ENCODE results near the gene ATG7.

Gene ATG7

DNA sequence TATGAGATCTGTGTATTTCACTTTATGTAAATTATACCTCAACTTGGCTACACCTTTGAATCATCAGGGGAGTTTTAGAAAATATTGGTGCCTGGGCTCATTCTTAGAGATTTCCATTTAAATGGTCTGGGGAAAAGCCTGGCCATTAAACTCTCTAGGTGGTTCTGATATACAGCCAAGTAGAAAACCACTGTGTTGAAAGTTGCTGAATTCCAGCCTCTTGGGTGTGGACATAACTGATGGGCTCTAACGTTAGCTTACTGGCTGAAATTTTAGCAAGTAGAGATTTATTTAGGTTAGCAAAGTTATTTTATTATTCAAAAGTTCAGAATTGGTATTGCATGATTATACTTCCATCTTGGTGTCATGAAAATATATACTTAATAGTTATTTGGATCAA, 84.1 kb downstream of the ATG7 start:
- no peak for DNase-seq (ENCODE audit: low spot score)

DNA sequence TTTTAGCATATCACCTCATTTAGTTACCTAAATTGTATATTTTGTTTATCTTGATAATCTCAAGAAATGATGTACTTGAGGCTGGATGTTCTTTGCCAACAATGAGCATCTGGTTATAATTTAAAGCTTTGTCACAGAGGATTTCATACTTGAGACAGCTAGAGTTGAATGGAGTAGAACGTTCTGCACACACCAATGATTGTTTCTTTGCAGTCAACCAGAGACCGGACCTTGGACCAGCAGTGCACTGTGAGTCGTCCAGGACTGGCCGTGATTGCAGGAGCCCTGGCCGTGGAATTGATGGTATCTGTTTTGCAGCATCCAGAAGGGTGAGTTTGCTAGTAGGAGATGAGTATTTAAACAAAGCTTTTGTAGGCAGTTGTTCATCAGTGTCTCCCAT, 90.4 kb downstream of the ATG7 start:
- no peak for DNase-seq (ENCODE audit: low spot score)

DNA sequence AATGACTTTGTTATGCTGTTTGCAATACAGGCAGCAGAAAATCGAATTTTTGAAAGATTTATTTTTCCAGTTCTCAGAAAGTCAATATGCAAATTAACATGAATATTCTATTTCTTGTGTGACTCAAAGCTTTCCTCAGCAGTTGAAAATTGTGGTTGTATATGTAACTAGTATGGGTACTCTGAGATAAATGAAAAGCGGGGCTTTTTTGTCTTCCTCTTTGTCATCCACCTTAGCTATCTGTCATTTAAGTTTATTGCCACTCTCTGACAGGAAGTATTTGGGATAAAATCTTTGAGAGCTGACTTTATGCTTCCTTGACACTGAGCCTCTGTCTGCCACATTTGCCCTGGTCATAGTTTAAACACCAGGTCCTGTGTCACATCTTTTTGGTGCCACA, 91.5 kb downstream of the ATG7 start:
- DNase-seq (ENCODE audit: low spot score): no peak

DNA sequence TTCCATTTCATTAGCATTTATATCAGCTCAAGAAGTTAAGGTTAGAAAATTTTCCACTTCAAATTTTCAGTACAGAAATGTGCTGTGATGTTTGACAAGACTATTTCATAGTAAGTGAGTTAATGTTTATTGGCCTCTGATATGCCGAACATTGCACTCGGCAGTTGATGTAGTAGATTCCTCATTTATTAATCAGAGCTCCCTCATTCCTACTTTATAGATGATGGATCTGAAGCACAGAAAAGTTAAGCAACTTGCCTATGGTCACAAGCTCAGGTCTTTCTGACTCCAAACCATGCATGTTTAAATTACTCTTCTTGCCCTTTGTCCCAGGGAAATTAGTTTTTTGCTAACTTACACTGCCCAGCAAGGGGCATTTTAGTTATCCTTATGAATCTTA, 92.0 kb downstream of the ATG7 start:
- DNase-seq (ENCODE audit: low spot score): no peak

DNA sequence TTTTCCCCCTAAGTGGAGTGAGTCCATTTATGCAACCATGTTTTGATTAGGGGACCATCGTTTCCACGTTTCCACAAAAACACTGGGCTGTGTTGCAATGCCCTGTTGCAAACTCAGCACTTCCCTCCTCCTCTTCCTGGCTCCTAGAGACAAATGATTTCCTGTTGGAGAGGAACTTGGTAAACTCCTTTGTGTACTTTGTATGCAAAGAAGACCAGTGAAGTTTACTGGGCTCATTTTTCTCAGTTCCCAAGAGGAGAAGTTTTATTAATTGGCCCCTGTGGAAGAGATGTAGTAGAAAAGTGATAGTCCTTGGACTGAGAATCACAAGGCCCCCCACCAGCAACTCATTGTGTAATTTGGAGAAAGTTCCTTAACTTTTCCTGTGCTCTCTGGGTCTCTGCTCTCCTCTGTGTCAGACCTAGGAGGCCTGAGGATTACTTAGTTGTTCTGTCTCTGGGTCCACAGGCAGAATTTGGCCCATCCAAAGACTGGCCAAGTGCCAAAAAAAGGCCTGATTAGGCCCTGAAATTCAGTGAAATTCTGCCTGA, 95.0 kb downstream of the ATG7 start:
- DNase-seq (ENCODE audit: low spot score): peak; percentile 23

DNA sequence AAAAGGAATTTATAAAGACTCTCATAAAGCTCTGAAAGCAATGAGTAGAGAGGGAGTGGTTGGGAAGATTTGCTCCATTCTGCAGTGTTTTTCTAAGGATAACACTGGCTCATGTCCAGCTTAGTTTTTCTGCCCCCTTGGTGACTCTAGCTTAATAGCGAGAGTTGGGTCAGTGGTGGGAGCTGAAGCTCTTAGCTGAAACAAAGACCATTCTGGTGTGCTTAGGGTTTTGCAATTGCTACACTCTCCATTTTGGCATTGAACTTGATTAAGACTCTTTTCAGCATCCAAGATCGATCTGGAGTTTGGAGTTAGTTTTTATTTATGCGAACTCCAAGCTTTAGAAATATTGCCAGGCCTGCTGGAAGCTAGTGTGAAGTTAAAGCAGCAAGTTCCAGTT, 98.0 kb downstream of the ATG7 start:
- DNase-seq (ENCODE audit: low spot score): no peak

DNA sequence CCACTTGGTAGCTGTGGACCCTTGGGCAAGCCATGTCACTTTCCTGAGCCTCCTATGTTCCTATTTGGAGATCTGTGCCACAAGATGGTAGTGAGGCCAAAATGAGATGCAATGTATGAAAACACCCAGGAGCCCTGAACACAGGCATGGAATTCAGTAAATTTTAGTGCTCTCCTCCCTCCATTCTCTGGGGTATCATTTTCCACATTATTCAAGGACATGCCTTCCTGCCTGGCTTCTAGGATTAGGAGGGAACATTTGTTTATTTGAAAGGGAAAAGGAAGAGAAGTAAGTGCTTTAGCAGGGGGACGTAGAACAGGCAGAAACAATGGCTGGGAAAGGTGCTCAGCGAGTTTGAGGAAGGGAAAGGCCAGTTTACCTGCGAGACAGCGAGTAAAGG, 98.8 kb downstream of the ATG7 start:
- no peak for DNase-seq (ENCODE audit: low spot score)

DNA sequence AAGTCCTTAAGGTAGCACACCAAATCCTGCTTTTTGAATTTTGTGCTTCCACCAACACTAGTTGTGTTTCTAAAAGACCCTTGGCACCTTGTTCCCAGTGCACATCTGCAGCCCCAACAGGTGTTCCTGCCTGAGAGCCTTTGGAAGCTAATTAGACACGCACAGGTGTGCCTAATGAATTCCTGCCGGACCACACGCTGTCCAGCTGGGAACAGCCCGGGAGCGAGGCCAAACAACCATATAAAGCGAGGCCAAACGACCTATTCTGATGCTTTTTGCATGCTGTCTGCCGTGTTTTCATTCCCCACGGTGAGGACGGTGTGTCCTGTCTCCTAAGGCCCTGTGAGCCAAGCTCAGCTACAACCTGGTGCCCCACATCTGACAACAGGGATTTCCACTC, 99.5 kb downstream of the ATG7 start:
- DNase-seq (ENCODE audit: low spot score): peak; percentile 28

DNA sequence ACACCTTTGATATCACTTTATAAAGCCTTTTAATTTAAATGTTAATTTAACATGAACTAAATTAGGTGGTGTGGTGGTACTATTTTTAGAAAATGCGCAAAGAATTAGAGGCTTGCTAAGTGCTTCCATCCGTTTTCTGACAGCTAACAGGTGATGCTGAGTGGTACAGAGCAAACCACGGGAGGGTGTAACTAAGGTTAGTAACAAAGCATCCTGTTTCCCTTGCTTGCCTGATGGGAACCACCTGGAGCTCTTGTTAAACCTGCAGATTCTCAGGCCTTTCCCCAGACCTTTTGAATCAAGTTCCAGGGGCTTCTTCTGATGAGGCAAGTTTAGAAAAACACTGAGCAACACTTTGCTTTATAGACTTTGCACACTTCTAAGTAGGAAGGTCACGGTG, 101.0 kb downstream of the ATG7 start:
- DNase-seq (ENCODE audit: low spot score): no peak

DNA sequence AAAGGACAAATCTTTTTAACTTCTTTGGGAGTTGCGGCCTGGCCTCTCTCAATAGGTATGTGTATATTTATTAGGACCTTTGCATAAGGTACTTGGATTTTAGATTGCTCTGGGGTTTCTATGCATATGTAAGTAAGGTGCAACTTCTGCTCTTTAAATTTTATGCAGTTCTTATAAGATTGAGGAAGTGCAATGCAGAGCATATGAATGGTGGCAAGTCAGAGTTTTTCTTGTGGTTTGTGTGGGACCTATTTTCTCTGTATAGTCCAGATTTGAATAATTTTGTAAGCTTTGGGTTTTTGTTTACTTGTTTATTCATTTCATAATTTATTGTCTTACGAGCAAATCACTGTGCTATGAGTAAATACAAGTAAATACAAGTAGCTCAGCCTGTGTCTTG, 101.5 kb downstream of the ATG7 start:
- DNase-seq (ENCODE audit: low spot score): no peak

DNA sequence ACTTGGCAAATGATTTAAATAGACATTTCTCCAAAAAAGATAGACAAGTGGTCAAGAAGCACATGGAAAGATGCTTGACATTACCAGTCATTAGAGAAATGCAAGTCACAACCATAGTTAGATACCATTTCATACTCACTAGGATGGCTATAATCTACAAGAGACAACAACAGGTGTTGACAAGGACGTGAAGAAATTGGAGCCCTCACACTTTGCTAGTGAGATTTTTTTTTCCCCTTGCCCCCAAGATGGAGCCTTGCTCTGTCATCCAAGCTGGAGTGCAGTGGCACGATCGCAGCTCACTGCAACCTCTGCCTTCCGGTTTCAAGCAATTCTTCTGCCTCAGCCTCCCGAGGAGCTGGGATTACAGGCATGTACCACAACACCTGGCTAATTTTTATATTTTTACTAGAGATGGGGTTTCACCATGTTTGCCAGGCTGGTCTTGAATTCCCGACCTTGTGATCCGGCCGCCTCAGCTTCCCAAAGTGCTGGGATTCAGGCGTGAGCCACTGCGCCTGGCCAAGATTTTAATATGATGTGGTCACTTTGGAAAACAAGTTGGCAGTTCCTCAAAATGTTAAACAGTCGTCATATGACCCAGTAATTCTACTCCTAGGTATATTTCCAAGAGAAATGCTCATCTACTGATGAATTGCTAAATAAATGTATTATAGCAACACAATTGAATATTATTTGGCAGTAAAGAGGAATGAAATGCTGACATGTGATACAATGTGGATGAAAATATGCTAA, 103.3 kb downstream of the ATG7 start:
- DNase-seq (ENCODE audit: low spot score): no peak

DNA sequence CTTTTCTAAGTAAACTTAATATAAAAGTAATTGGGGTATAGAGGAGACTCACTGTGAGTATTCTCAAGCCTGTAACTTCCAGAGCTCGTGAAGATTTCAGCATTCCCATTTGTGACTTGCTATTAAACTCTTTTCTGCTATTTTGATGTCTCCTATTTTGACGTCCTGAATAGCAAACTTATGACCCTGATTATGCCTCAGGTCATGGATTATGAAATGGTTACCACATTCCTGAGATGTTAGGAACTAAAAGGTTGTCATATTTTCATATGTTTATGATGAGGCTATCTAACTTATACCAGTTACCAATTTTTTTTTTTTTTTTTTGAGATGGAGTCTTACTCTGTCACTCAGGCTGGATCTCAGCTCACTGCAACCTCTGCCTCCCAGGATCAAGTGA, 105.5 kb downstream of the ATG7 start:
- no peak for DNase-seq (ENCODE audit: low spot score)

DNA sequence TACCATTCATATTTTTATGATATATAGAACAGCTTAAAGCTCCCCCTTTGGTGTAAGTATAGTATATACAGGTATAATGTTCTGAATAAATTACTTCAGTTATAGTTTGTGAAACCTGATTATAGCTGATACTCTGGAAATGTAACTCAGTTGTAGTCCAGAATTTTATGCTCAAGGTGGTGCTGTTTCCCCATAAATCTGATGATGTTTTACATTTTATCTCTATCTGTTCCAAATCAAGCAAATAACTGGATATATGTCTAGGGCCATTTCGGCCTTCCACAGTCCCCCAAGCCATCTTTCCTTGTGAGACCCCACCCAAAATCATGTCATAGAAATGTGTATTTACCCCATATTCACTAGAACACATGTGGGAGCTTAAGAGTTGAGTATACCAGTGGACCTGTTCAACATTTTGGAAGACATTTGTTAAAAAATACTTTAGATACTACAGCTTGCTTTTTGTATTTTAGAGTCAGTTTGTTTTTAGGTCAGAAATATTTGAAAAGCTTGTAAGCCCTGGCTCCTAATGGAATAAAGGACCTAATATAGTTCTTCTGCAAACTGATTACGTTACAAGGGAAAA, 107.1 kb downstream of the ATG7 start:
- no peak for DNase-seq (ENCODE audit: low spot score)

DNA sequence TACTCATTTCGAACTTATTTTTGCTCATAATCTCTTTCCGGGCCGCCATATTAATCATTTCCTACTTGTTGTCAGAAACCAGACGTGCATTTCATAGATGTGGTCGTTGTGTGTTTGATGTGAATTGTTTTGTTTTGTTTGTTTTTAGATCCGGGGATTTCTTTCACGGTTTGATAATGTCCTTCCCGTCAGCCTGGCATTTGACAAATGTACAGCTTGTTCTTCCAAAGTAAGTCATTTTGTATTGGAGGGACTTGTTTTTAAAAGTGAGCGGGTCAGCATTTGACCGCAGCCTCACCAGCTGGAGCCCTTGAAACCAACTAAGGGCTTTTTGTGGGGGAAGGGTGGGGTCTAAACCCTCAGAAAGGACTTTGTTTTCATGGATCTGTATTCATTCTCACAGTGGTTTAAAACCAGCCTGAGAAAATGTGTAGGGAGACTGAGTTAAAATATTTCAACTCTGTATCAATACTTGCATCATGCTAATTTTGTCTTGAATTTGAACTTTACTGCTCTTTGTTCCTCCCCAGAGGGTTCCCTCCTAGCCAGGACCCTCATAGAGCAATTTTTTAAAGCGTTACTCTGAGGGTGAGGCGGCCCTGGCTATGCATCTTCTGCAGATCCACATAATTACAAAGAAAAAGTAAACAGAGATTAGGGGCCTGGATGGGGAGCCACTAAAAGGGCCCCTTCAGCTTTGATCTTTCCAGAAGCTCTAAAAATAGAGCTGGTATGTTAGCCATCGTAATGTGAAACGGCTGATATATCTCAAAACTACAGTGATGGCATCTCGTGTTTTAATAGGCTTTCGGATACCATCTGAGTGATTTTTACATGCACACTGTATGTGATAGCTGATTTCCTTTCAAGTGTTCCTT, 107.9 kb downstream of the ATG7 start:
- DNase-seq (ENCODE audit: low spot score): no peak

DNA sequence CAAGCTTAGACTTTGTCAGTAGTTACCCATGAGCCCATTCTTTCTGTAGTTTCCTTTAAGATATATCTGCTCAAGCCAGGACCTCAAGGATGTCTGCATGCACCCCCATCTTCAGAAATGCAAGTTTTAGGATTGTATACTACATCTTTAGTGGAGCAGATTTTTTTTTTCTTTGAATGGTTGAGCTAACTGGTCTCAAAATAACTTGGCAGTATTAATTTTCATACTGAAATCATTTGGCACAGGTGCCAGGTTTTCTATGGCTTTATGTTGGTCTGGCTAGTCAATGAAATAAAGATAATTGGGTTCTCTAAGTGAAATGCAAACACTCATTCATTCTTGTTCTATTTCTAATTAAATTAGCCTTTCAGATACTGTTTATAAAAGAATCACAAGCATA, 108.9 kb downstream of the ATG7 start:
- DNase-seq (ENCODE audit: low spot score): no peak

DNA sequence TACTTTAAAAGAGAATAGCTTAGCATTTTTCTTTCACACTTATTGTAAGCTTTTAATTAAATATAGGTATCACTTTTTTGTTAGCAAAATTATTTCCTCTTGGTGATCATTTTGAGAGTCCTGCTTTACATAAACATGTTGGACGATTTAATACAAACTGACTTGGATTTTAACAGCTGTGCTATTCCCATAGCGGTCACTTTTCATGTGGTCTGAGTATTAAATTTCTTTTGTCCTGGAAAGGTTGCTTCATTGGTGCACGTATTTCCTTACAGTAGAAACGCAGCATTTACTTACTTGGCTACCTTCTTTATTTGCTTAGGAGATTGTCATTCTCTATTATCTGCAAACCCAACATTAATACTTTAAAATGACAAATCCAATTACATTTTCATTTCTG, 109.4 kb downstream of the ATG7 start:
- no peak for DNase-seq (ENCODE audit: low spot score)

DNA sequence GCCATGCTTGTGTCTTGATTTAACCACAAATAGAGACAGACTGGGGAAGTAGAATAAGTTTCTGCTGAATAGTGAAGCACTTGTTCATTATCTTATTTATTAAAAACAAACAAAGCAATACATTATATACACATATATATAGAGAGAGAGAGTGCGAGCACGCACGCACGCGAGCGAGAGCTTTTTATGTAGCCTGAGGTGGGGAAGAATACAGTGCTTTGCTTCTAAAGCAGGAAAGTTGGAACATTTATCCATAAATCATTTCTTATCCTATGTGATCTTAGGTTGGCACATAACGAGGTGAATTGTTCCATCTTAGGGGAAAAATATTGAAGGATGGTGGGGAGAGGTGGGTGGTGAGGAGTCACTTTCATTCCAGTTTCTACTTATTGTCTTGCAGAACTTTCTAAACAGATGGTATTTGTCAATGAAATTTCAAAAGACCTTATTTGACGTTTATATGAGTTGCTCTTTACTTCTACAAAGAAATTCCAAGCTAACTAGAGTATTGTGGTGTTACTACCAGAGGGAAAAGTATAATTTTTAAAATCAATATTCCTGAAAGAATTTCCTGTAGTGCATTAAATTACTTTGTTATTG, 110.0 kb downstream of the ATG7 start:
- DNase-seq (ENCODE audit: low spot score): no peak

DNA sequence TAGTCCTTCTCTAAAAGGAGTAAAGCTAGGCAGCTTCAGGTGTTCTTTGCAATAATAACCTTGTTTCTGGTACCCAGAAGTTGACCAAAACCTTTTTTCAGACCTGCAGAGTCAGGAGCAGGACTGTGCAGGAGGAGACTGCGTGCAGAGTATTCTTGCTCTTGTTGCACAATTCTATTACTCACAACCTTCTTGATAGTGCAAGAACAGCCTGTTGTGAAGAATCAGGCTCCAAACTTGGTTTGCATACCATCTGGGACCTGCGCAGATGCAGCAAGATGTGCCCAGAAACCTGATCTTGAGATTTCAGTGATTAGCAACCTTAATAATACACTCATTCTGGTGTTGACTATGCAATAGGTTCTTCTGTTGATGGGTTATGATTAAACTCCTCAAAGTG, 111.9 kb downstream of the ATG7 start:
- DNase-seq (ENCODE audit: low spot score): no peak

DNA sequence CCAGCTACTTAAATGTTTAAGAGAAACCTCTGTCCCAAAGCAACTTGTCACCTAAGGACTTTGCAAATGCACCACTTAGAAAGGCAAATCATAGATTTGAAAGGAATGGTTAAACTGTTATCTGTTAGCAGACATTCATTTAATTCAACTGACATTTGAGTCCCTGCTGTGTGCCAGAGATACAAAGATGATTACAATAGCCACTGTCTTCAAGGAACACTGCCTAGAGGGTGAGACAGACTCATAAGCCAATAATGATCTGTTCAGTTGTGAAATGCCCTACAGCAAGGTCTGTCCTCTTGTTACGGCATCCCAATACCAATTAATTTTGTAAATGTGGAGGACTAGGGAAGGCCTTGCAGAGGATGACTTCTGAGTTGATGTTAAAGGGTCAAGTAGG, 113.1 kb downstream of the ATG7 start:
- DNase-seq (ENCODE audit: low spot score): no peak

DNA sequence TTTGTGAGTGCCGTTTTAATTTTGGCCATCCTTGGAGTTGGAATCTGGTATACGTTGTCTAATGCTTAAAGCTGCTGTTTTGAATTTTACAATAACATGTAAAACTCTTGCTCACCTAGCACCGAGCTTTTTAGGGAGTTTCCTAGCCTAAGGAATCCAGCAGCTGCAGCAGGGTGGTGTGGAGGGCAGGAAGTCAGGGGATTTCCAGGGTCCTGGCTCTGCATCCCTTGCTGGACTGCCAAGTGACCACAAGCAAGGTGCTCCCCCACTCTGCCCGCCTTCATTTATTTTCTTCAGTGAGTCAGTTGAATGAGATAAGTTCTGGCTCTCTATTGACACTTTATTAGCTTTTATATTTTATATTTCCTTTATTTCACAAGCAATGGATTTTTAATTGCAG, 113.7 kb downstream of the ATG7 start:
- DNase-seq (ENCODE audit: low spot score): no peak

DNA sequence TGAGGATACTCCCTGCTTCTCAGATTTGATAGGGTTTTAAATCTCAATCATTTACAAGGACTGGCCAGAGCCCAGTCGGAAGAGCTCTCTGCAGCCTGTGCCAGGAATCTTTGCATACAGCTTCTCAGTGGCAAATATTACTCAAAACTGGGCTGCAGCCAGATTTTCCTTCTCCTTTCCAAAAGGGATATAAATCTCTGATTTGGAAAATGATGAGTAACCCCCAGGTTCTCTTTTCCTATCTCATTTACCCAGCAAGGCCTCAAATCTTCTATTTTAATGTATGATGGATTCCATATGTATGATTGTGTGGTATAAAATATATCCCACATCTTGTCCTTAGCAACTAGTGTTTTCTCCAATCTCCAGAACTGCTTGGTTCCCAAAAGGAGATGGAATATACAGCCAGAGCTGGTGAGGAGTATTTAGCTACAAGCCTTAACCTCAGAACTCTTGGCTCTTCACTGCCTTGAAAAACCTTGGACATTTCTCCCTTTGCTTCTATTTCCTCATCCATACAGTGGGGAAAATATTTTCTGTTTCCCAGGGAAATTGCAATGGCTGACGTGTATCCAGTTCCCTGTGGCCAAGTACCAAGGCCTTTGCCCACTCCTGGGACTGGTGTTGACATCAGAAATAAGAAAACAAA, 114.4 kb downstream of the ATG7 start:
- DNase-seq (ENCODE audit: low spot score): no peak

Data from iPS-NIHi11 (cell line).